ENCODE results near the gene UNC5CL.
"Not testable (repeated sequence)": the region's sequence is repeated elsewhere in the genome, so short reads cannot be mapped to it uniquely, and the experiment has no call there.

UNC5CL gene

GRCh38 chr6:41017663-41018062 is 21.4 kb downstream of the UNC5CL start:
- no peak overlapping the region for H3K27ac ChIP-seq
- POLR2A ChIA-PET (ENCODE audit: low non-redundant PET): interaction anchor here (1.0 kb wide), 1 partner anchor 11 kb away, joined by 3 read pairs; no protein-coding TSS in a partner anchor
- CTCF ChIA-PET: no interaction called here
- no peak for DNase-seq (ENCODE audit: low spot score)
- TF ChIP-seq, protein P1, sequence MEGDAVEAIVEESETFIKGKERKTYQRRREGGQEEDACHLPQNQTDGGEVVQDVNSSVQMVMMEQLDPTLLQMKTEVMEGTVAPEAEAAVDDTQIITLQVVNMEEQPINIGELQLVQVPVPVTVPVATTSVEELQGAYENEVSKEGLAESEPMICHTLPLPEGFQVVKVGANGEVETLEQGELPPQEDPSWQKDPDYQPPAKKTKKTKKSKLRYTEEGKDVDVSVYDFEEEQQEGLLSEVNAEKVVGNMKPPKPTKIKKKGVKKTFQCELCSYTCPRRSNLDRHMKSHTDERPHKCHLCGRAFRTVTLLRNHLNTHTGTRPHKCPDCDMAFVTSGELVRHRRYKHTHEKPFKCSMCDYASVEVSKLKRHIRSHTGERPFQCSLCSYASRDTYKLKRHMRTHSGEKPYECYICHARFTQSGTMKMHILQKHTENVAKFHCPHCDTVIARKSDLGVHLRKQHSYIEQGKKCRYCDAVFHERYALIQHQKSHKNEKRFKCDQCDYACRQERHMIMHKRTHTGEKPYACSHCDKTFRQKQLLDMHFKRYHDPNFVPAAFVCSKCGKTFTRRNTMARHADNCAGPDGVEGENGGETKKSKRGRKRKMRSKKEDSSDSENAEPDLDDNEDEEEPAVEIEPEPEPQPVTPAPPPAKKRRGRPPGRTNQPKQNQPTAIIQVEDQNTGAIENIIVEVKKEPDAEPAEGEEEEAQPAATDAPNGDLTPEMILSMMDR (conservative IDR thresholded peaks at IDR 0.05; ENCODE audit: low read depth): no peak

DNA sequence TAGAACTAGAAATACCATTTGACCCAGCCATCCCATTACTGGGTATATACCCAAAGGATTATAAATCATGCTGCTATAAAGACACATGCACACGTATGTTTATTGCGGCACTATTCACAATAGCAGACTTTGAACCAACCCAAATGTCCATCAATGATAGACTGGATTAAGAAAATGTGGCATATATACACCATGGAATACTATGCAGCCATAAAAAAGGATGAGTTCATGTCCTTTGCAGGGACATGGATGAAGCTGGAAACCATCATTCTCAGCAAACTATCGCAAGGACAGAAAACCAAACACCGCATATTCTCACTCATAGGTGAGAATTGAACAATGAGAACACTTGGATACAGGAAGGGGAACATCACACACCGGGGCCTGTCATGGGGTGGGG is 23.2 kb downstream of the UNC5CL start:
- CTCF ChIA-PET; DNase-seq (ENCODE audit: low spot score); H3K27ac ChIP-seq; POLR2A ChIA-PET (ENCODE audit: low non-redundant PET): not testable (repeated sequence)

DNA sequence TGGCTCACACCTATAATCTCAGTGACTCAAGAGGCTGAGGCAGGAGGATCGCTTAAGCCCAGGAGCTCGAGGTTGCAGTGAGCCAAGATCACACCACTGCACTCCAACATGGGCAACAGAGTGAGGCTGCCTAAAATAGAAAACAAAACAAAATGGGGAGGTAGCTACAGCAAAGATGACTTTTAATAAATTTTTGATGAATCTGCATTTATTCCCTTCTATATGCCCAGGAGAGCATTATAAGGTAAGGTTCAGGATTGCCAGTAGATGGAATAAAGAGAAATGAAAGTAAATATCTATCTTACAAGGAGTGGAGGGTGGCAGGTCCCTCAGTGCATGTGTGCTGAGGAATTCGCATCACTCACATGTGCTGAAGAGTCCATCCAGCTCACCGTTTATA is 24.2 kb downstream of the UNC5CL start:
- CTCF ChIA-PET: no interaction called here
- no peak overlapping the region for H3K27ac ChIP-seq
- POLR2A ChIA-PET (ENCODE audit: low non-redundant PET): no interaction called here
- TF ChIP-seq, protein P1 (conservative IDR thresholded peaks at IDR 0.05; ENCODE audit: low read depth): no peak
- DNase-seq (ENCODE audit: low spot score): no peak

DNA sequence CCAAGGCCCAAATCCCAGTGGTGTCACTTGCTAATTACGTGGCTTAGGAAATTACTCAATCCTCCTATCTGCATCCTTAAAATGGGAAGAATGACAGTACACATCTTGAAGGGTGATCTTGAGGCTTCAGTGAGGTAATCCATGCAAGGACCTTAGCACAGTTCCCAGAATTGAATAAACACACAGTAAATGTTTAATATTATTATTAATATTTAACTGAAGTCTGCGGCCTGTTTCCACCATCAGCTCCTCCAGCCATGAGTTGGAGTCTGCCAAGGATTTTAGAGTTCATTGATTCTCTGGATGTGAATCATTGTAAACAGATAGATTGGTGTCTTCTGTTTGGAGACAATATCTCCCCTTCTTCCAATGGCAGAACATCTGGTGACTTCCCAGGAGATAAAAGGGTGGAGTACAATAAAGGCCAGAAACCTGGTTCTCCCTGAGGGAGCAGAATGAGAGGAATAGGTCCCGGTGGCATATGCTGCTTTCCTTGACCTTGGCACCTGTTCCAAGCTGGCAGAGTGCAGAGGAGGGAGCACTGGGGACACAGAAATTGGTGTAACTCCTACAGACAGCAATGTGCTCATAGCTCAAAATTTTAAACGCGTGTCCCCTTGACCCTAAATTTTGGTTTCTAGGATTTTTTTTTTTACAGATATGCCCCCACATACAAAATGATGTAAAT is 25.4 kb downstream of the UNC5CL start:
- H3K27ac ChIP-seq: no peak overlapping the region
- CTCF ChIA-PET: interaction anchor here (0.6 kb wide), 1 partner anchor 747 kb away, joined by 3 read pairs; no protein-coding TSS in a partner anchor
- TF ChIP-seq, protein P1 (conservative IDR thresholded peaks at IDR 0.05; ENCODE audit: low read depth): no peak
- no peak for DNase-seq (ENCODE audit: low spot score)
- POLR2A ChIA-PET (ENCODE audit: low non-redundant PET): no interaction called here

DNA sequence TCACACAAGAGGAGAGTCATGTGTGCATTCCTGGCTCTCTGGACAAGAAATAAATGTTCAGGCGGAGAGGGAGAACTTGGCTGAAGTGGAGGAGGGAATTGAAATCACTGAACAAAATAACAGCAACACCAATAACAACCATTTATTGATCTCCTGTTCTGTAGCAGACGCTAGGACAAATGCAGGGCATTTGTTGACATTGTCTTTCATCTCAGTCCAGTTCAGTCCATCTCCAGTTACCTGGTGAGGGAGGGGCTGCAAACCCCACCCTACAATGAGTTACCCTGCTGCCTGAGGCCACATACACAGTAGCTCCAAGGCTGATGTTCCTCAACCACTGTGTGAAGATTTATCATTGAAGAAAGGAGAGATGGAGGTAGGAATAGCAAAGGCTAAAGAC is 27.3 kb downstream of the UNC5CL start:
- CTCF ChIA-PET: no interaction called here
- H3K27ac ChIP-seq: no peak overlapping the region
- TF ChIP-seq, protein P1 (conservative IDR thresholded peaks at IDR 0.05; ENCODE audit: low read depth): no peak
- DNase-seq (ENCODE audit: low spot score): no peak
- POLR2A ChIA-PET (ENCODE audit: low non-redundant PET): no interaction called here

DNA sequence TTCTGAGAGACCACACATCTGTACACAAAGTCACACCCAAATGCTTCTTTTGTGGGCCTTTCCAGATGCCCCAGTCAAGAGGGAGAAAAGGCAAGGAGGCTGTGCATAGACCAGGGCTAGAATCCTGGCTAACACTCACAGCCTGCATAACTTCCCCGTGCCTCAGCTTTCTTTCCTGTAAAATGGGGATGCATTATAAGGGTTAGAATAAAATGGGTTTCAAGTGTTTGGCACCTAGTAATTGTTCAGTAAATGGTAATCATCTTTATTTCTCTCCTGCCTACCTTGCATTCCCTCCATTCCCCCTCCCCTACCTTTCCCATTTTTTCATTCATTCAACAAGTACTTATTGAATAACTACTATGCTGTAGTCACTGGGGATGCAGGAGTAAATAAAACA is 29.4 kb downstream of the UNC5CL start:
- no peak for DNase-seq (ENCODE audit: low spot score)
- POLR2A ChIA-PET (ENCODE audit: low non-redundant PET): no interaction called here
- no peak overlapping the region for H3K27ac ChIP-seq
- TF ChIP-seq, protein P1 (conservative IDR thresholded peaks at IDR 0.05; ENCODE audit: low read depth): no peak
- CTCF ChIA-PET: interaction anchor here (1.5 kb wide), 1 partner anchor 19 kb away, joined by 3 read pairs; no protein-coding TSS in a partner anchor

DNA sequence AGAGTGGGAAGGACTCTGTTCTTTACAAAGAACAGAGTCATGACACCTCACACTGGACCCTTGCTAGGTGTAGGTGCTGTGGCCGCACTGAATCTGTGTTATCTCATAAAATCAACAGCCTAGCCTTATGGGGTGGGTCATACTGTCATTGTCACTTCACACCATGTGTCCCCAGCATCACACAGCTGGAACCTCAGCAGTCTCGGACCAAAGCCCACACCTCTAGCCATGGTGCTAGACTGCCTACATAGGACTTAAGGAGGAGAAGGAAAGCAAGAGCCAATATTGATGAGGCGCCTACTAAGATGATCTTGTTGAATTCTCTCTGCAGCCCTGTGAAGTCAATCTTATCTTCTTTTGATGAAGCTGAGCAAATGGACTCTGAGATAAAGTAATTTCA is 31.0 kb downstream of the UNC5CL start:
- DNase-seq (ENCODE audit: low spot score): no peak
- ChIA-PET POLR2A (ENCODE audit: low non-redundant PET) (no interaction called here), CTCF (interaction anchor here (0.6 kb wide), 1 partner anchor 22 kb away, joined by 4 read pairs; no protein-coding TSS in a partner anchor)
- H3K27ac ChIP-seq: no peak overlapping the region
- TF ChIP-seq, protein P1 (conservative IDR thresholded peaks at IDR 0.05; ENCODE audit: low read depth): no peak

DNA sequence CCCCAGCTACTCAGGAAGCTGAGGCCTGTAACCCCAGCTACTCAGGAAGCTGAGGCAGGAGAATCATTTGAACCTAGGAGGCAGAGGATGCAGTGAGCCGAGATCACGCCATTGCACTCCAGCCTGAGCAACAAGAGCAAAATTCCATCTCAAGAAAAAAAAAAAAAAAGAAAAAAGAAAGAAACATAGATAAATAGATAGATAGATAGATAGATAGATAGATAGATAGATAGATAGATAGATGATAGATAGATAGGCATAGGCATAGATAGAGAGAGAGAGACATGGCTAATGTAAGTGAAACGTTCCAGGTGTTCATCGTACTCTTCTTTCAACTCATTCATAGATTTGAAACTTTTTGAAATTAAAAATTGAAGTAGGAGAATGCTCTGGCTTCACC is 32.0 kb downstream of the UNC5CL start:
- DNase-seq (ENCODE audit: low spot score); CTCF ChIA-PET; POLR2A ChIA-PET (ENCODE audit: low non-redundant PET); H3K27ac ChIP-seq: not testable (repeated sequence)
